Measurements from ENCODE around the gene SLC6A13. TPM values are rescaled to one million over a fixed set of nuclear protein-coding genes. Genes with fewer than 3 reads are reported as not detected.
A peak's percentile ranks its signal among the peaks of the same experiment; 100 is the strongest.
"Not testable (repeated sequence)": the region's sequence is repeated elsewhere in the genome, so short reads cannot be mapped to it uniquely, and the experiment has no call there.

Gene SLC6A13
- total RNA-seq = 0.27 and 0.44 TPM in 2 replicates

- intact Hi-C loops (cut with micrococcal nuclease) = no loop called here
- Mint-ChIP-seq H3K4me1 (ENCODE audit: low read depth) (no peaks in the 10 kb centered on the region), H3K27ac (no peak within 1 kb of the TSS), H3K36me3 (ENCODE audit: low read depth) (no peaks in the 10 kb centered on the region), H3K9me3 (no peaks in the 10 kb centered on the region), H3K4me3 (no peak within 1 kb of the TSS), H3K27me3 (ENCODE audit: insufficient read depth) (peaks cover 13% of the 10 kb centered on the region)
- no peak for DNase-seq (ENCODE audit: low spot score)
These were observed at the start of gene SLC6A13 for GRCh38 chr12:262817-263216. Gene SLC6A13, minus strand, starts transcription at chr12:262836. Its CDS starts 2,784 bp downstream, at chr12:260052.

DNA sequence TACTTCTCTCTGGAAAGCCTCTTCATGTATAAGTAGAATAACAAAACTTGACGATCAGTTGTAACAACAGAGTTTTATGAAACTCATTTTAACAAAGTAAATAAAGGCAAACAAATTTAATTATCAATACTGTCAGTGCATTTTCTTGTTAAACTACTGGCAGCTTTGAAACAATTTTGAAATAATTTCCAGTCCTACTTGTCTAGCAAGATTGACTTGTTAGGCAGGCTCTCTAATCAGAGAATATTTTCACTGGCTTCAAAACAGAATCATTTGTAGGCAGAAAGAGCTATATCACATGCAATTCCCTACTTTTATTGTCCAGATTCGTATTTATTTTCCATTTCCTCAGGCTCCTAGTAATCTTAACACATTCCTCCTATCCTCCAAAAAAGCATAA, 45.9 kb upstream of the SLC6A13 start:
- Mint-ChIP-seq H3K27ac (no peak overlapping the region), H3K4me3 (no peak overlapping the region), H3K4me1 (ENCODE audit: low read depth) (peaks cover 3% of the 10 kb centered on the region), H3K36me3 (ENCODE audit: low read depth) (peaks cover 68% of the 10 kb centered on the region), H3K27me3 (ENCODE audit: insufficient read depth) (no peaks in the 10 kb centered on the region), H3K9me3 (no peaks in the 10 kb centered on the region)
- no peak for DNase-seq (ENCODE audit: low spot score)
- intact Hi-C loops (cut with micrococcal nuclease) = no loop called here

DNA sequence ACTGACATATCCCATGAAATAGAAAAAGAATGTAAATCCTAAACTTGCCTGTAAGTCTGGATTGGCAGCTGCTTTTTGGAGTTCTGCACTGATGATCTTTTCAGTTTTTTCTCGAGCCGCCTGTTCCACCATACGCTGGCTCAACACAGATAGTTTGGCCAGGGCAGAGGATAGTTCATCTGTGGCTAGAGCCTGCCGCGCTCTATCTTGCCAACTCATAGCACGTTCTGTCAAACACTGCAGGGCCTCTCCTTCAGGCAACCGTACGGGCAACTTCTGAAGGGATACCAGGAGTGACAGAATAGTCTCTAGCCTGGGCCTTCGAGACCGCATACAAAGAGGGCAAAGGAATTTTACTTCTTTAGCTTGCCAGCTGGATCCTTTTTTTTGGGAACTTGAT, 44.8 kb upstream of the SLC6A13 start:
- no peak for DNase-seq (ENCODE audit: low spot score)
- peaks cover 71% of the 10 kb centered on the region for H3K36me3 Mint-ChIP-seq (ENCODE audit: low read depth)

DNA sequence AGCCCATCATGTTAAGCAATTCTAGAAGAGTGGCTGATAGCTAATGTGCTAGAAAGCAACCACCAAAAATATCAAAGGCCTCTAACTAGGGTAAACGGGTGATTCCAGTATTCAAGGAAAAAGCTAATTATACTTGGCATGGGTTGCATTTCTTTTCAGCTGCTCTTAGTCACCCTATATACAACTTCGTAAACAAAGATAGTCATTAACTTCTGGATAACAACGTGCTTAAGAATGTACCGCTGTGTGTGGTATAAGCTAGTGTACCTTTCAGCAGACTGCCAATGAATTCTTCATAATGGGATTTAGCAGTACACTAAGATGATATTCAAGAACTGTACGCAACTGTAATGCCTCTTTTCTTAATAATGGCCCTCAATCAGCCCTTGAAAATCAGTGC, 42.2 kb upstream of the SLC6A13 start:
- no peak overlapping the region for H3K27ac Mint-ChIP-seq
- intact Hi-C loops (cut with micrococcal nuclease) = no loop called here
- H3K36me3 Mint-ChIP-seq (ENCODE audit: low read depth) = peaks cover 80% of the 10 kb centered on the region
- H3K9me3 Mint-ChIP-seq = peaks cover 18% of the 10 kb centered on the region
- H3K4me1 Mint-ChIP-seq (ENCODE audit: low read depth) = peaks cover 32% of the 10 kb centered on the region
- H3K27me3 Mint-ChIP-seq (ENCODE audit: insufficient read depth) = no peaks in the 10 kb centered on the region
- no peak overlapping the region for H3K4me3 Mint-ChIP-seq
- DNase-seq (ENCODE audit: low spot score) = no peak

More for the DNA sequence above, 44.8 kb upstream of the SLC6A13 start:
- H3K4me3 Mint-ChIP-seq = no peak overlapping the region
- peaks cover 14% of the 10 kb centered on the region for H3K4me1 Mint-ChIP-seq (ENCODE audit: low read depth)
- H3K27ac Mint-ChIP-seq = no peak overlapping the region
- peaks cover 1% of the 10 kb centered on the region for H3K9me3 Mint-ChIP-seq
- H3K27me3 Mint-ChIP-seq (ENCODE audit: insufficient read depth) = no peaks in the 10 kb centered on the region
- intact Hi-C loops (cut with micrococcal nuclease) = no loop called here

- H3K4me3 Mint-ChIP-seq; H3K27me3 Mint-ChIP-seq (ENCODE audit: insufficient read depth); H3K27ac Mint-ChIP-seq; intact Hi-C loops (cut with micrococcal nuclease); DNase-seq (ENCODE audit: low spot score): not testable (repeated sequence)
- peaks cover 45% of the 10 kb centered on the region for H3K4me1 Mint-ChIP-seq (ENCODE audit: low read depth)
- peaks cover 83% of the 10 kb centered on the region for H3K36me3 Mint-ChIP-seq (ENCODE audit: low read depth)
- peaks cover 30% of the 10 kb centered on the region for H3K9me3 Mint-ChIP-seq
These were observed 40.1 kb upstream of the SLC6A13 start for GRCh38 chr12:302766-303165.

DNA sequence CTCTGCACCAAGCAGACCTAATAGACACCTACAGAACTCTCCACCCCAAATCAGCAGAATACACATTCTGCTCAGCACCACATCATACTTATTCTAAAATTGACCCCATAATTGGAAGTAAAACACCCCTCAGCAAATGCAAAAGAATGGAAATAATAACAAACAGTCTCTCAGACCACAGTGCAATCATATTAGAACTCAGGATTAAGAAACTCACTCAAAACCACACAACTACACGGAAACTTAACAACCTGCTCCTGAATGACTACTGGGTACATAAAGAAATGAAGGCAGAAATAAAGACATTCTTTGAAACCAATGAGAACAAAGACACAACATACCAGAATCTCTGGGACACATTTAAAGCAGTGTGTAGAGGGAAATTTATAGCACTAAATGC, 37.5 kb upstream of the SLC6A13 start:
- Mint-ChIP-seq H3K9me3 (peaks cover 30% of the 10 kb centered on the region), H3K36me3 (ENCODE audit: low read depth) (peaks cover 76% of the 10 kb centered on the region), H3K4me1 (ENCODE audit: low read depth) (peaks cover 45% of the 10 kb centered on the region), H3K27ac (peak overlapping the region; percentile 88)
- not testable (repeated sequence) for H3K27me3 Mint-ChIP-seq (ENCODE audit: insufficient read depth); DNase-seq (ENCODE audit: low spot score); H3K4me3 Mint-ChIP-seq
- intact Hi-C loops (cut with micrococcal nuclease) = loop anchor here (2.0 kb wide), 1 partner anchor 13 kb away; no protein-coding TSS in a partner anchor

DNA sequence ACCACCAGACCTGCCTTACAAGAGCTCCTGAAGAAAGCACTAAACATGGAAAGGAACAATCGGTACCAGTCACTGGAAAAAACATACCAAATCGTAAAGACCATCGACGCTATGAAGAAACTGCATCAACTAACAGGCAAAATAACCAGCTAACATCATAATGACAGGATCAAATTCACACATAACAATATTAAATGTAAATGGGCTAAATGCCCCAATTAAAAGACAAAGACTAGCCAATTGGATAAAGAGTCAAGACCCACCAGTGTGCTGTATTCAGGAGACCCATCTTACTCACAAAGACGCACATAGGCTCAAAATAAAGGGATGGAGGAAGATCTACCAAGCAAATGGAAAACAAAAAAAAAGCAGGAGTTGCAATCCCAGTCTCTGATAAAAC, 36.9 kb upstream of the SLC6A13 start:
- H3K27me3 Mint-ChIP-seq (ENCODE audit: insufficient read depth); H3K4me3 Mint-ChIP-seq; intact Hi-C loops (cut with micrococcal nuclease); H3K27ac Mint-ChIP-seq; DNase-seq (ENCODE audit: low spot score): not testable (repeated sequence)
- Mint-ChIP-seq H3K9me3 (peaks cover 30% of the 10 kb centered on the region), H3K4me1 (ENCODE audit: low read depth) (peaks cover 45% of the 10 kb centered on the region), H3K36me3 (ENCODE audit: low read depth) (peaks cover 78% of the 10 kb centered on the region)

DNA sequence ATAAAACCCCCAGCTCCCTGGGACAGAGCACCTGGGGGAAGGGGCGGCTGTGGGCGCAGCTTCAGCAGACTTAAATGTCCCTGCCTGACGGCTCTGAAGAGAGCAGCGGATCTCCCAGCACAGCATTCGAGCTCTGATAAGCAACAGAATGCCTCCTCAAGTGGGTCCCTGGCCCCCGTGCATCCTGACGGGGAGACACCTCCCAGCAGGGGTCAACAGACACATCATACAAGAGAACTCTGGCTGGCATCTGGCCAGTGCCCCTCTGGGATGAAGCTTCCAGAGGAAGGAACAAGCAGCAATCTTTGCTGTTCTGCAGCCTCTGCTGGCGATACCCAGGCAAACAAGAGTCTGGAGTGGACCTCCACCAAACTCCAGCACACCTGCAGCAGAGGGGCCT, 35.4 kb upstream of the SLC6A13 start:
- DNase-seq (ENCODE audit: low spot score); H3K4me3 Mint-ChIP-seq; H3K27me3 Mint-ChIP-seq (ENCODE audit: insufficient read depth); H3K27ac Mint-ChIP-seq; intact Hi-C loops (cut with micrococcal nuclease): not testable (repeated sequence)
- Mint-ChIP-seq H3K4me1 (ENCODE audit: low read depth) (peaks cover 37% of the 10 kb centered on the region), H3K9me3 (peaks cover 30% of the 10 kb centered on the region), H3K36me3 (ENCODE audit: low read depth) (peaks cover 76% of the 10 kb centered on the region)

- Mint-ChIP-seq H3K9me3 (peaks cover 14% of the 10 kb centered on the region), H3K36me3 (ENCODE audit: low read depth) (peaks cover 64% of the 10 kb centered on the region), H3K27ac (no peak overlapping the region), H3K27me3 (ENCODE audit: insufficient read depth) (no peaks in the 10 kb centered on the region), H3K4me3 (no peak overlapping the region), H3K4me1 (ENCODE audit: low read depth) (peaks cover 16% of the 10 kb centered on the region)
- intact Hi-C loops (cut with micrococcal nuclease) = no loop called here
- DNase-seq (ENCODE audit: low spot score) = no peak
These were observed 32.5 kb upstream of the SLC6A13 start for GRCh38 chr12:295132-295531.

GRCh38 chr12:293199-293598, 30.6 kb upstream of the SLC6A13 start:
- H3K27me3 Mint-ChIP-seq (ENCODE audit: insufficient read depth) = no peaks in the 10 kb centered on the region
- DNase-seq (ENCODE audit: low spot score) = no peak
- H3K4me3 Mint-ChIP-seq = no peak overlapping the region
- H3K4me1 Mint-ChIP-seq (ENCODE audit: low read depth) = no peaks in the 10 kb centered on the region
- no peaks in the 10 kb centered on the region for H3K9me3 Mint-ChIP-seq
- intact Hi-C loops (cut with micrococcal nuclease) = no loop called here
- no peak overlapping the region for H3K27ac Mint-ChIP-seq
- peaks cover 48% of the 10 kb centered on the region for H3K36me3 Mint-ChIP-seq (ENCODE audit: low read depth)

DNA sequence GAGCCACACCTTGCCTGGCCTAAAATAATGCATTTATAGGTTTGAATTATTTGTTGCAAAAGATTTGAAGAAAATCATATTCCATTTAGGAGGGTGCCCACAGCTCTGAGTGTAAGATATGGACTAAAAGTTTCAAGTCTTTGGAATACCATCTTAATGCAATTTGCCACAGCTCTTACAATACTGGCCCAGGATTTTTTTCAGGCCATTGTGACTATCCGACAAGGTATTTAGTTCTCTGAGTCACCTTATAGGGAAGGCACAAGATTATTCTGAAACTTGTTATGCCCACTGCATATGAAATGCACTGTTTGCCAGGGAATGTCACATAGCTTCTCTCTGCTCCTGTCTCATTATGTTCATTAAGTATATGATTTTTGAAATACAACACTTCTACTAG, 29.6 kb upstream of the SLC6A13 start:
- intact Hi-C loops (cut with micrococcal nuclease) = no loop called here
- H3K36me3 Mint-ChIP-seq (ENCODE audit: low read depth) = peaks cover 51% of the 10 kb centered on the region
- DNase-seq (ENCODE audit: low spot score) = no peak
- H3K4me1 Mint-ChIP-seq (ENCODE audit: low read depth) = peaks cover 8% of the 10 kb centered on the region
- H3K27ac Mint-ChIP-seq = no peak overlapping the region
- no peak overlapping the region for H3K4me3 Mint-ChIP-seq
- H3K27me3 Mint-ChIP-seq (ENCODE audit: insufficient read depth) = no peaks in the 10 kb centered on the region
- no peaks in the 10 kb centered on the region for H3K9me3 Mint-ChIP-seq

DNA sequence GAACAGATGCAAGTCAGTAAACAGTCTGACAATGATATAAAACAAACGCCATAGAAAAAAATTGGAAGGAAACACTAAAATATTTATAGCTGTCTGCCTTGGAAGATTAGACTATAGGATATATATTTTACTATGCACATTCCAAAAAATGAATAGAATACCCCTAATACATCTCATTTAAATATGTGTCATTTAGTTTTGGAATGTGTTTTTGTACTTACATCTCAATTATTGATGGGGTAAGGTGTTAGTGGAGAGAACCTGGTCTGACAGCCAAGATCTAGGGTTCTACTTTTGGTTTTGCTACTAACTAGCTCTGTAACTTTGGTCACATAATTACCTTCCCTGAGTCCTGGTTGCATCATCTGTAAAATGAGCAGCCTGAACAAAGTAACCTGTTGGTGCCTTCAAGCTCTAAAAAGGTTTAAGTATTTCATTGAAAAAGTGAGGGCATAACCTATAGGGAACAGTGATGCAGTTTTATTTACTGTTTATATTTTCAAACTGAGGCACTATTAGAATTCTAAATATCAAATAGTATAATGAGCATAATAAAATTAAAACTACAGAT, 28.6 kb upstream of the SLC6A13 start:
- Mint-ChIP-seq H3K27me3 (ENCODE audit: insufficient read depth) (no peaks in the 10 kb centered on the region), H3K27ac (no peak overlapping the region), H3K36me3 (ENCODE audit: low read depth) (peaks cover 58% of the 10 kb centered on the region), H3K4me3 (no peak overlapping the region), H3K4me1 (ENCODE audit: low read depth) (peaks cover 18% of the 10 kb centered on the region), H3K9me3 (no peaks in the 10 kb centered on the region)
- no peak for DNase-seq (ENCODE audit: low spot score)
- intact Hi-C loops (cut with micrococcal nuclease) = no loop called here

DNA sequence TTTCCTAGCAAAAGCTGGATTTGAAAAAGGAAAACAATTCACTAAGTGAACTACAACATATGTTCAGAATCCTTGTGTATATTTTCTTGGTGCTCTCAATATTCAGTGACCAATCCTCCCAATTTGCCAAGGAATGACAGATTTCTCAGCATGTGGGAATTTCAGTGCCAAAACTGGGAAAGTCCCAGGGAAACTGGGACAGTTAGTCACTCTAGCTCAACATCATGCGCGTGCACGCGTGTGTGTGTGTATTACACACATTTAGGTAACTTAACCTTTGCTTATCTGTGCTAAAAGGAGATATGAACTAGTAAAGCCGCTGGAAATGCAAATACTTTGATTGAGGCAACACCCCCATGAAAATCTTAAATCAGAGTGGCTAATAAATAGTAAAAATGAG, 26.1 kb upstream of the SLC6A13 start:
- Mint-ChIP-seq H3K4me1 (ENCODE audit: low read depth) (peaks cover 22% of the 10 kb centered on the region), H3K36me3 (ENCODE audit: low read depth) (peaks cover 58% of the 10 kb centered on the region), H3K9me3 (no peaks in the 10 kb centered on the region), H3K27ac (no peak overlapping the region), H3K27me3 (ENCODE audit: insufficient read depth) (no peaks in the 10 kb centered on the region), H3K4me3 (no peak overlapping the region)
- intact Hi-C loops (cut with micrococcal nuclease) = no loop called here
- DNase-seq (ENCODE audit: low spot score) = no peak
